T-helper 17 cell (primary cell): ENCODE results near the gene ADCYAP1R1. TPM values are rescaled to one million over a fixed set of nuclear protein-coding genes. Genes with fewer than 3 reads are reported as not detected.

ENCODE experiments used
- ATAC-seq: fragments of 150-1000 bp; cut with Tn5 transposase; 2 replicates; pipeline ENCODE4 v1.10.0; 2021; ENCODE audit warnings: mild to moderate bottlenecking, moderate library complexity
- DNase-seq, 3 donors: peaks; one replicate each; pipeline versions ENCODE4 v3.0.0 to v3.0.0-alpha.2; 2020 to 2021
- H3K9me3 ChIP-seq: one replicate; pipeline ENCODE4 v1.7.0; 2013; ENCODE audit warnings: low read length, mild to moderate bottlenecking; ENCODE audit not compliant: control insufficient read depth, poor library complexity, severe bottlenecking
- H3K27ac Mint-ChIP-seq: one replicate; pipeline ENCODE4 v1.8.0; 2022; ENCODE audit warnings: mild to moderate bottlenecking, moderate library complexity, mixed read lengths
- H3K27me3 Mint-ChIP-seq: one replicate; pipeline ENCODE4 v1.8.0; 2022; ENCODE audit warnings: mixed read lengths
- H3K36me3 Mint-ChIP-seq: one replicate; pipeline ENCODE4 v1.8.0; 2022; ENCODE audit warnings: low read depth, mixed read lengths
- H3K4me1 Mint-ChIP-seq: one replicate; pipeline ENCODE4 v1.8.0; 2022; ENCODE audit warnings: mild to moderate bottlenecking, mixed read lengths
- H3K4me3 Mint-ChIP-seq: one replicate; pipeline ENCODE4 v1.8.0; 2022; ENCODE audit warnings: mild to moderate bottlenecking, moderate library complexity, mixed read lengths
- total RNA-seq, 4 donors: library from RNA in 2 of 4; stranded (reverse) in 2 of 4; gene quantifications; one replicate each; pipeline ENCODE4 v1.2.3 and lab custom pipeline; 2022 to 2026

ADCYAP1R1 gene
- total RNA-seq, 2 donors from 2014 or later, result not detected

DNA sequence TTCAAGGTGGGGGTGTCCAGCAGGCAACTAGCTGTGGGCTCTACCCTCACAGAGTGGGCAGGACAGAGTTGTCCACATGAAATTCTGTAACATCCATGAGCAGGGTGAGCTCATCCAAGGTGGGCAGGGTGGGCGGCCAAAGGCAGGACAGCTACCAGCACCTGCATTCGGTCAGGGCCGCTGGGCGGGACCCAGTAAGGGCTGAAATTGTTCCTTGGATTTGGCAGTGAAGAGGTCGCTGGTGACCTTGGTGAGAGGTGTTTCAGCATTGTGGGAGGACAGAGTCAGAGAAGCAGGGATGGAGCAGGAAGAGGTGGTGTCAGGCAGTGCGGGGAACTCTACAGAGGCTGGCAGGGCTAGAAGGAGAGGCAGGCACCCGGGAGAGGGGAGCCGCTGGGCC, 23.9 kb downstream of the ADCYAP1R1 start:
- Mint-ChIP-seq H3K27ac (no peak overlapping the region), H3K36me3 (no peaks in the 10 kb centered on the region), H3K27me3 (peaks cover 29% of the 10 kb centered on the region), H3K4me1 (no peaks in the 10 kb centered on the region), H3K4me3 (no peak overlapping the region)
- ATAC-seq (no peak), DNase-seq (no peak)
- no peaks in the 10 kb centered on the region for H3K9me3 ChIP-seq

GRCh38 chr7:31076641-31077310, 24.7 kb downstream of the ADCYAP1R1 start:
- ATAC-seq, result no peak
- no peak overlapping the region for H3K4me3 Mint-ChIP-seq
- no peaks in the 10 kb centered on the region for H3K4me1 Mint-ChIP-seq

GRCh38 chr7:31077484-31078362, 25.6 kb downstream of the ADCYAP1R1 start:
- no peaks in the 10 kb centered on the region for H3K36me3 Mint-ChIP-seq
- H3K27me3 Mint-ChIP-seq, result peaks cover 46% of the 10 kb centered on the region
- ATAC-seq, result no peak
- no peak overlapping the region for H3K27ac Mint-ChIP-seq
- no peaks in the 10 kb centered on the region for H3K9me3 ChIP-seq
- no peak for DNase-seq
- peaks cover 5% of the 10 kb centered on the region for H3K4me1 Mint-ChIP-seq
- H3K4me3 Mint-ChIP-seq, result no peak overlapping the region

More at GRCh38 chr7:31076641-31077310, 24.7 kb downstream of the ADCYAP1R1 start:
- Mint-ChIP-seq H3K27me3 (peaks cover 37% of the 10 kb centered on the region), H3K36me3 (no peaks in the 10 kb centered on the region), H3K27ac (no peak overlapping the region)
- no peak for DNase-seq
- H3K9me3 ChIP-seq, result no peaks in the 10 kb centered on the region

DNA sequence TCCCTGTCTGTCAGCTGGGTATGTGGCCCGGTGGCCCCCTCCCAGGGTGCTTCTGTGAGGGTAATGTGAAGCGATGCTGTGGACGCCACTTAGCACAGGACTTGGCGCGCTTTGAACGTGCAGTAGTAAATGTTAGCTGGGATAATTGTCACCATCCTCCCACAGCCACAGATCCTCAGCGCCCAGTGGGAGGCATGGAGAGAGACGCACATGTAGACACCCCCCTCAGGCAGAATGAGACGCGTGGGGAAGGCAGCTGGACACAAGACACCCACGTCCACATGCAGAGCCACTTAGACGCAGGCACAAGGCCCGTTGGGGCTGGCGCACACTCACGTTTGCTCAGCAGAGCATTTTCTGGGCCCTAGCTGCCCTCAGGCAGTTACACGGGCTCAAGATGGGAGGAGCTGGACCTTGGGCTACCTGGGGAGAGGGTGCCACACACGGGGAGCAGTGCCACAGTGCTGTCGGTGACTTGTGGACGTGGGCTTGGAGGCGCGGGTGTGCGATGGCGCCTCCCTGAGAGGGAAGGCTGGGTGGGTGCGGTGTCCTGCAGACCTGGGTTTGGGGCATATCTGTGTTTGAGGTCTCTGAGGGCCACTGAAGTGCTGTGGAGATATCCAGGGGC, 26.4 kb downstream of the ADCYAP1R1 start:
- no peak for ATAC-seq
- peaks cover 45% of the 10 kb centered on the region for H3K27me3 Mint-ChIP-seq
- H3K9me3 ChIP-seq, result no peaks in the 10 kb centered on the region
- peaks cover 5% of the 10 kb centered on the region for H3K4me1 Mint-ChIP-seq
- no peaks in the 10 kb centered on the region for H3K36me3 Mint-ChIP-seq
- no peak overlapping the region for H3K27ac Mint-ChIP-seq
- DNase-seq, result no peak
- H3K4me3 Mint-ChIP-seq, result no peak overlapping the region

DNA sequence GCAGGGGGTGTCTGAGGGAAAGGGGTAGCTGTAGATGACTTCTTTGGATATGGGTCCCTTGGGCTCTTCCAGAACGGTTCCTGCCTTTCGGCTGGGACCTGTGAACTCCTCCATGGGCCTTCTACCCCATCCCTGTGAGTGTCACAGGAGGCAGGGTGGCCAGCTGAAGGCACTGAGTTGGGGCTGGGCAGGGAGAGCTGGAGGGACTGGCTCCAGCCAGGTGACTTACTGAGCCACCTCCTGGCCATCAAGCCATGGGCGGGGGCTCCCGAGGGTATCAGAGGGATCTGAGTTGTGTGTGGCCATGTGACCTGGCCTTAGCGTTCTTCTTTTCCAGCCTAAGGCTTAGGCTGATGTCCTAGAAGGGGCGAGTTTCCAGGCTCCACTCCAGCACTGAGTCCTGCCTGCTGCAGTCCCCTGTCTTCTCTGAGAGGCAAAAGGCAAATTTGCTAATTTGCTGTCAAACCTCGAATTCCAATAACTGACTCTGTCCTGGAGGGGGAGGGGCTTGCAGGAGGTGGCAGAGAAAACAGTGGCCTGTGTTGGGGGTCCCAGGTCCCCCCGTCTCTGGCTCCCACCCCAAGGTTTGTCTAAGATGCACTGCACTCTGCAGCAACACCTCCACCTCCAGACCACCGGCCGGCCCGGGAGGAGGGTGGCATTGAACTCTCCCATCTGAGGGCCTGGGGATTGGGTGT, 27.2 kb downstream of the ADCYAP1R1 start:
- peaks cover 45% of the 10 kb centered on the region for H3K27me3 Mint-ChIP-seq
- DNase-seq (no peak), ATAC-seq (no peak)
- H3K36me3 Mint-ChIP-seq, result no peaks in the 10 kb centered on the region
- H3K27ac Mint-ChIP-seq, result no peak overlapping the region
- no peak overlapping the region for H3K4me3 Mint-ChIP-seq
- H3K9me3 ChIP-seq, result no peaks in the 10 kb centered on the region
- H3K4me1 Mint-ChIP-seq, result peaks cover 5% of the 10 kb centered on the region

- Mint-ChIP-seq H3K4me3 (no peak overlapping the region), H3K27me3 (peaks cover 45% of the 10 kb centered on the region)
- no peak for ATAC-seq
Measured at GRCh38 chr7:31079824-31080511, 27.9 kb downstream of the ADCYAP1R1 start.

GRCh38 chr7:31080763-31081162, 28.7 kb downstream of the ADCYAP1R1 start:
- H3K27me3 Mint-ChIP-seq, result peaks cover 45% of the 10 kb centered on the region
- H3K36me3 Mint-ChIP-seq, result no peaks in the 10 kb centered on the region
- DNase-seq (no peak), ATAC-seq (no peak)
- H3K4me3 Mint-ChIP-seq, result no peak overlapping the region
- H3K9me3 ChIP-seq, result no peaks in the 10 kb centered on the region
- H3K27ac Mint-ChIP-seq, result no peak overlapping the region
- peaks cover 5% of the 10 kb centered on the region for H3K4me1 Mint-ChIP-seq

More at GRCh38 chr7:31079824-31080511, 27.9 kb downstream of the ADCYAP1R1 start:
- Mint-ChIP-seq H3K27ac (no peak overlapping the region), H3K36me3 (no peaks in the 10 kb centered on the region), H3K4me1 (peaks cover 5% of the 10 kb centered on the region)
- DNase-seq, result no peak
- H3K9me3 ChIP-seq, result no peaks in the 10 kb centered on the region

- peaks cover 50% of the 10 kb centered on the region for H3K27me3 Mint-ChIP-seq
- H3K27ac Mint-ChIP-seq, result no peak overlapping the region
- peaks cover 5% of the 10 kb centered on the region for H3K4me1 Mint-ChIP-seq
- H3K36me3 Mint-ChIP-seq, result no peaks in the 10 kb centered on the region
- ATAC-seq, result no peak
- no peak overlapping the region for H3K4me3 Mint-ChIP-seq
- no peaks in the 10 kb centered on the region for H3K9me3 ChIP-seq
- DNase-seq, result no peak
Measured at GRCh38 chr7:31082017-31082416, 29.9 kb downstream of the ADCYAP1R1 start.

GRCh38 chr7:31082447-31082846, 30.3 kb downstream of the ADCYAP1R1 start:
- DNase-seq, result no peak

GRCh38 chr7:31083210-31083786, 31.2 kb downstream of the ADCYAP1R1 start:
- H3K4me1 Mint-ChIP-seq, result peaks cover 5% of the 10 kb centered on the region
- no peaks in the 10 kb centered on the region for H3K9me3 ChIP-seq
- ATAC-seq (no peak), DNase-seq (no peak)
- H3K36me3 Mint-ChIP-seq, result no peaks in the 10 kb centered on the region
- peaks cover 53% of the 10 kb centered on the region for H3K27me3 Mint-ChIP-seq
- H3K27ac Mint-ChIP-seq, result no peak overlapping the region
- H3K4me3 Mint-ChIP-seq, result no peak overlapping the region

More at GRCh38 chr7:31082447-31082846, 30.3 kb downstream of the ADCYAP1R1 start:
- Mint-ChIP-seq H3K27ac (no peak overlapping the region), H3K4me3 (no peak overlapping the region), H3K36me3 (no peaks in the 10 kb centered on the region), H3K4me1 (peaks cover 5% of the 10 kb centered on the region), H3K27me3 (peaks cover 54% of the 10 kb centered on the region)
- H3K9me3 ChIP-seq, result no peaks in the 10 kb centered on the region
- ATAC-seq, result no peak

GRCh38 chr7:31084226-31084625, 32.1 kb downstream of the ADCYAP1R1 start:
- ATAC-seq (no peak), DNase-seq (no peak)
- H3K9me3 ChIP-seq, result no peaks in the 10 kb centered on the region
- H3K36me3 Mint-ChIP-seq, result no peaks in the 10 kb centered on the region
- H3K4me1 Mint-ChIP-seq, result peaks cover 5% of the 10 kb centered on the region
- no peak overlapping the region for H3K4me3 Mint-ChIP-seq
- H3K27me3 Mint-ChIP-seq, result peaks cover 48% of the 10 kb centered on the region
- H3K27ac Mint-ChIP-seq, result no peak overlapping the region

DNA sequence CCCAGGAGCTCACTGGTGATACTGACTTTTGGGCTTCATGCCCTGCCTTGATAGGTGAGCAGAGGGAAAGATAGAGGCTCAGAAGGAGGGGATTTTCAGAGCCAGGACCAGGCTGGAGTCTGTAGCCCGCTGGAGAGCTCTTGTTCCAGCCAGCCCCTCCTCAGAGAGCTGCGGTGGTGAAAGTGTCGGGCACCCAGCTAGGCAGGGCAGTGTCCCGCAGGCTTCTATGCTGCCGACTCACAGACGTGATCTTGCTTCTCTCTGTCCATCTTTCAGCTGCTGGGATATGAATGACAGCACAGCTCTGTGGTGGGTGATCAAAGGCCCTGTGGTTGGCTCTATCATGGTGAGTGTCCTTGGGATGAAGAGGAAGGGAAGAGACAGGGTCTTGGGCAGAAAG, 35.2 kb downstream of the ADCYAP1R1 start:
- Mint-ChIP-seq H3K27ac (no peak overlapping the region), H3K27me3 (peaks cover 19% of the 10 kb centered on the region), H3K4me1 (peaks cover 3% of the 10 kb centered on the region), H3K4me3 (no peak overlapping the region), H3K36me3 (no peaks in the 10 kb centered on the region)
- no peaks in the 10 kb centered on the region for H3K9me3 ChIP-seq
- DNase-seq, result no peak
- no peak for ATAC-seq
